Endothelial cell (in vitro differentiated cells): ENCODE data around the gene ZFYVE19. TPM values are rescaled to one million over a fixed set of nuclear protein-coding genes. Genes with fewer than 3 reads are reported as not detected.

Experiments
- DNase-seq: peaks from one replicate; pipeline ENCODE4 v3.0.0; 2021; ENCODE audit warnings: low spot score
- H3K27ac Mint-ChIP-seq: one replicate; pipeline ENCODE4 v1.8.0; 2021; ENCODE audit warnings: mixed read lengths, inconsistent platforms; ENCODE audit not compliant: unreplicated experiment
- H3K27me3 Mint-ChIP-seq: one replicate; pipeline ENCODE4 v1.8.0; 2021; ENCODE audit warnings: mild to moderate bottlenecking, moderate library complexity, mixed read lengths, inconsistent platforms; ENCODE audit not compliant: unreplicated experiment
- H3K36me3 Mint-ChIP-seq: one replicate; pipeline ENCODE4 v1.8.0; 2021; ENCODE audit warnings: mild to moderate bottlenecking, low read depth, mixed read lengths, inconsistent platforms; ENCODE audit not compliant: unreplicated experiment
- H3K4me1 Mint-ChIP-seq: one replicate; pipeline ENCODE4 v1.8.0; 2021; ENCODE audit warnings: mild to moderate bottlenecking, mixed read lengths, inconsistent platforms; ENCODE audit not compliant: unreplicated experiment
- H3K4me3 Mint-ChIP-seq: one replicate; pipeline ENCODE4 v1.8.0; 2021; ENCODE audit warnings: mild to moderate bottlenecking, mixed read lengths, inconsistent platforms; ENCODE audit not compliant: unreplicated experiment
- H3K9me3 Mint-ChIP-seq: one replicate; pipeline ENCODE4 v1.8.0; 2021; ENCODE audit warnings: mixed read lengths, inconsistent platforms; ENCODE audit not compliant: unreplicated experiment
- total RNA-seq: library from RNA; stranded (reverse); fragmentation: NEBNext Ultra II Directional; extraction: Animal tissue kit (Norgen Biotek cat#: 25700); gene quantifications from one replicate; pipeline ENCODE4 v1.2.1, GENCODE V29; 2021; ENCODE audit not compliant: unreplicated experiment
- TF ChIP-seq, protein P1 (sequence below): fragments of 200-600 bp; sonication (generic); IDR thresholded peaks from one replicate; pipeline ENCODE4 v1.5.0; 2021; ENCODE audit warnings: antibody characterized with exemption; ENCODE audit not compliant: unreplicated experiment

The ZFYVE19 gene
- total RNA-seq, 1 donor from 2014 or later = 31.5 TPM

DNA sequence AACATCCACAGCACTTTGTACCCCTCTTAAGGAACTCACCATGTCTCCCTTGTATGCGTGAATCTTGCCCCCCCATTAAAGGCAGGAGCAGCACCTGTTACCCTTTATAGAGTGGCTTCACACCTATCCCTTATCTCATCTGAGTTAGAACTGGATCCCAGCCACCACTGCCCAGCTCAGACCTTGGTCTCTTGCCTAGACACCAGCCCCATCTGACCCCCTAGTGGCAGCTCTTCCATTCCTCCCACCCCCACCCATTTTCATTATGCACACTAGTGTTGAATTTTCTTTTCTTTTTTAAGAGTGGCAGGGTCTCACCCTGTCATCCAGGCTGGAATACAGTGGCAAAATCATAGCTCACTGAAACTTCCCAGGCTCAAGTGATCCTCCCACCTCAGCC, 3.2 kb upstream of the ZFYVE19 start:
- TF ChIP-seq, protein P1, sequence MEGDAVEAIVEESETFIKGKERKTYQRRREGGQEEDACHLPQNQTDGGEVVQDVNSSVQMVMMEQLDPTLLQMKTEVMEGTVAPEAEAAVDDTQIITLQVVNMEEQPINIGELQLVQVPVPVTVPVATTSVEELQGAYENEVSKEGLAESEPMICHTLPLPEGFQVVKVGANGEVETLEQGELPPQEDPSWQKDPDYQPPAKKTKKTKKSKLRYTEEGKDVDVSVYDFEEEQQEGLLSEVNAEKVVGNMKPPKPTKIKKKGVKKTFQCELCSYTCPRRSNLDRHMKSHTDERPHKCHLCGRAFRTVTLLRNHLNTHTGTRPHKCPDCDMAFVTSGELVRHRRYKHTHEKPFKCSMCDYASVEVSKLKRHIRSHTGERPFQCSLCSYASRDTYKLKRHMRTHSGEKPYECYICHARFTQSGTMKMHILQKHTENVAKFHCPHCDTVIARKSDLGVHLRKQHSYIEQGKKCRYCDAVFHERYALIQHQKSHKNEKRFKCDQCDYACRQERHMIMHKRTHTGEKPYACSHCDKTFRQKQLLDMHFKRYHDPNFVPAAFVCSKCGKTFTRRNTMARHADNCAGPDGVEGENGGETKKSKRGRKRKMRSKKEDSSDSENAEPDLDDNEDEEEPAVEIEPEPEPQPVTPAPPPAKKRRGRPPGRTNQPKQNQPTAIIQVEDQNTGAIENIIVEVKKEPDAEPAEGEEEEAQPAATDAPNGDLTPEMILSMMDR = no peak
- Mint-ChIP-seq H3K4me3 (no peak overlapping the region), H3K4me1 (peaks cover 13% of the 10 kb centered on the region), H3K36me3 (peaks cover 13% of the 10 kb centered on the region), H3K27me3 (peaks cover 11% of the 10 kb centered on the region), H3K27ac (peak overlapping the region; percentile 61), H3K9me3 (no peaks in the 10 kb centered on the region)
- DNase-seq = no peak

DNA sequence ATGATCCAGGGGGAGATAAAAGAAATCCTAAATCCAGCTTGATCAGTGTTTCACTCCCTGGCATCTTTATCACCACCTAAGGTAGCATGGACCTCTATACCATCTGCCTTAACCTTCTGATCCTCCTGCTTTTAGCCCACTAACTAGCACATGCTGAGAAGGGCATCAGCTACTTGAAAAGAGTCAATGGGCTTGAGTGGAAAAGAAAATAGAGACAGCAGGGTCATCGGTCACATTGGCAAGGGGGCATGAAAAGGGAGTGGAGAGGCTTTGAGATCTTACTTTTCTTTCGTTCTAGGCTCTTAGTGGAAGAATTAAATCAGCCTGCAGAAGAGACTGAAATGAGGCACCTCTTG, 239 bp upstream of the ZFYVE19 start:
- no peaks in the 10 kb centered on the region for H3K9me3 Mint-ChIP-seq
- peaks cover 13% of the 10 kb centered on the region for H3K4me1 Mint-ChIP-seq
- peak overlapping the region; percentile 94 for H3K27ac Mint-ChIP-seq
- DNase-seq = no peak
- H3K27me3 Mint-ChIP-seq = peaks cover 14% of the 10 kb centered on the region
- peak overlapping the region; percentile 97 for H3K4me3 Mint-ChIP-seq
- H3K36me3 Mint-ChIP-seq = peaks cover 16% of the 10 kb centered on the region
- TF ChIP-seq, protein P1 = no peak

DNA sequence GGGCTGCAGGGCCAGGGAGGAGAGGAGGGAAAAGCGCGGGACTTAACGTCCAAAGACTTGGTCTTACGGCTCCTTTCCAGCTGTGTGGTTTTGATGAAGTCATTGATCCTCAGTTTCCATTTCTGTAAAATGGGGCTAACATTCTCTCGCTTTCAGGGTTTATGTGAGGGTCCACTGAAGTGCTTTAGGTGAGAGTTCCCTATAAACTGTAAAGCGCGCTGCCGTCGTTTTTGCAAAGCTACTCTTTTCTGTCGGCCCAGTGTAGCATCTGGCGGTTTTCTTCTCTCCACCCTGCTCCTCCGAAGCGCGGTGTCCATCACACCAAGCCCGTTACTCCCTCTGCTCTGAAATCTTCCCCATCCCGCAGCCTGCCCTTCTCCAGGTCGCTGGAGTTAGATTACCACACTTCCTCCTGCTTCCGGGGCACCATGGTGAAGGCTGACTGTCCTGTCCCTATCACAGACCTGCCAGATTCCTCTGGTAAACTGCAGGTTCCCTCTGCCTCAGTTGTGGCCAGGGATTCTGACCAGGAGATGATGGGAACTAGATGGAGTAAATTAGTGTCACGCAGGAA, 1.1 kb downstream of the ZFYVE19 start:
- Mint-ChIP-seq H3K27ac (peak overlapping the region; percentile 54), H3K4me3 (peak overlapping the region; percentile 97), H3K9me3 (no peaks in the 10 kb centered on the region), H3K4me1 (peaks cover 13% of the 10 kb centered on the region), H3K36me3 (peaks cover 17% of the 10 kb centered on the region), H3K27me3 (peaks cover 13% of the 10 kb centered on the region)
- TF ChIP-seq, protein P1 = no peak
- no peak for DNase-seq

DNA sequence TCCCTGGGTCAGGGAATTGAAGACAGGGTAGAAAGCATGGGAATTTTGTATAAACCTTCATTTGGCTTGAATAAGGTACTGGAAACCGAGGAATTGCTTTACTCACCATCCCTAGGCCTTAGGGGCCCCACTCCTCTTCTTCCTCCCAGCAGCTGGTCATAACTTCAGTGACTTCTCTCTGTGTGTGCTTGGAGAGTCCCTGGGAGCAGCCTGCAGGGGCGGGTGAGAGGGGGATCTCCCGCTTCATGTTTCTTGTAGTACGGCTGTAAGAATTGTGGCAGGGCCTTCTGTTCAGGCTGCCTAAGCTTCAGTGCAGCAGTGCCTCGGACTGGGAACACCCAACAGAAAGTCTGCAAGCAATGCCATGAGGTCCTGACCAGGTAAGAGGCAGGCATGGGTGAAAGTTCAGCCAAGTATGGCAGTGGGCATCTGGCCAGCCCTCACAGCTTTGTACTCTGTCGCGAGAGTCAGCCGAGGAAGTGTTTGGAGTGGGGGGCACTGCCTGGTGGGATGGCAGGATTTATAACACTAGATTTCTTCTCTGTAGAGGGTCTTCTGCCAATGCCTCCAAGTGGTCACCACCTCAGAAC, 2.1 kb downstream of the ZFYVE19 start:
- no peak overlapping the region for H3K27ac Mint-ChIP-seq
- H3K9me3 Mint-ChIP-seq = no peaks in the 10 kb centered on the region
- TF ChIP-seq, protein P1 = no peak
- H3K27me3 Mint-ChIP-seq = peaks cover 13% of the 10 kb centered on the region
- H3K4me3 Mint-ChIP-seq = no peak overlapping the region
- H3K36me3 Mint-ChIP-seq = peaks cover 13% of the 10 kb centered on the region
- peaks cover 13% of the 10 kb centered on the region for H3K4me1 Mint-ChIP-seq
- DNase-seq = no peak

DNA sequence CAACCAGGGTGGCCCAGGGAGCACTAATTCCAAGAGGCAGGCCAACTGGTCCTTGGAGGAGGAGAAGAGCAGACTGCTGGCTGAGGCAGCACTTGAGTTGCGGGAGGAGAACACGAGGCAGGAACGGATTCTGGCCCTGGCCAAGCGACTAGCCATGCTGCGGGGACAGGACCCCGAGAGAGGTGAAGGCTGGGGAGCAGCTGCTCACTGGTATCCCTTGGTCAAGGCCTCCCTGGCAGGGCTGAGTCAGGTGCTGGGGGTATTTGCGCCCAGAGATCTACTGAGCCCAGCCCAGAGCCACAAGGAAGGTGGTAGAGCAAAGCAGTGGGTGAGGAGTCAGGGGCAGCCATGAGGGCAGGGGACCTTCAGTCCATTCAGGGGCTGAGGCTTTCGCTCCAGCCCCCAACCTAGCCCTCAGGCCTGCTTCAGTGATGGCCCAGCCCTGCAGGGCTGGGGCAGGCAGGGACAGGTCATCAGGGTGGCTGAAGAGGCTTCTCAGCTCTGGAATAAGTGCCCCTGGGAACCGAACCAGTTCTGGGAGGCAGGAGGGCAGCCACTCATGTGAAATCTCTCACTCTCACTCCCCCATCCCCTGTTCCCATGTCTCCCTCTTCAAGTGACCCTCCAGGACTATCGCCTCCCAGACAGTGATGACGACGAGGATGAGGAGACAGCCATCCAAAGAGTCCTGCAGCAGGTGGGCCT, 6.0 kb downstream of the ZFYVE19 start:
- H3K27ac Mint-ChIP-seq = no peak overlapping the region
- DNase-seq = no peak
- H3K36me3 Mint-ChIP-seq = peaks cover 20% of the 10 kb centered on the region
- TF ChIP-seq, protein P1 = no peak
- peaks cover 7% of the 10 kb centered on the region for H3K27me3 Mint-ChIP-seq
- H3K4me3 Mint-ChIP-seq = no peak overlapping the region
- peaks cover 11% of the 10 kb centered on the region for H3K4me1 Mint-ChIP-seq
- H3K9me3 Mint-ChIP-seq = no peaks in the 10 kb centered on the region
